H1 (cell line): ENCODE data around the gene MYOM3. TPM values are rescaled to one million over a fixed set of nuclear protein-coding genes. Genes with fewer than 3 reads are reported as not detected.

ENCODE experiments used
- CTCF ChIA-PET: fragments of 300-600 bp; sonication (Branson Sonifier 250); formaldehyde crosslinking; loops from one replicate; lab custom pipeline; 2021; ENCODE audit not compliant: partially characterized antibody; lab: Charles Lee
- POLR2A ChIA-PET: fragments of 300-600 bp; sonication (Branson Sonifier 250); formaldehyde crosslinking; loops from one replicate; lab custom pipeline; 2021; ENCODE audit warnings: inconsistent platforms; ENCODE audit not compliant: partially characterized antibody; lab: Charles Lee
- DNase-seq, 2 experiments: peaks; one replicate each; pipeline versions ENCODE4 v3.0.0 to v3.0.0-alpha.2; 2010 to 2022; ENCODE audit warnings: low spot score in 2 of 2, low read depth in 1 of 2, mixed read lengths in 1 of 2
- FAIRE-seq: peaks from 2 replicates; lab custom pipeline; 2011; peaks lifted over from hg19 to GRCh38; lab: Jason Lieb, UNC
- H2AFZ ChIP-seq: 2 replicates; pipeline ENCODE4 v1.8.1; 2012; ENCODE audit warnings: low read length, inconsistent platforms
- H2AK5ac ChIP-seq: 2 replicates; pipeline ENCODE4 v1.6.1; 2013; ENCODE audit warnings: low read depth, low read length
- H2BK120ac ChIP-seq: replicated peaks from 2 replicates; pipeline ENCODE3; 2013; ENCODE audit warnings: low read depth, low read length, inconsistent platforms
- H2BK12ac ChIP-seq: 2 replicates; pipeline ENCODE4 v1.6.1; 2013; ENCODE audit warnings: low read depth, low read length
- H2BK15ac ChIP-seq: 2 replicates; pipeline ENCODE4 v1.6.1; 2013; ENCODE audit warnings: low read length
- H2BK20ac ChIP-seq: 2 replicates; pipeline ENCODE4 v1.6.1; 2013; ENCODE audit warnings: low read length
- H2BK5ac ChIP-seq: 2 replicates; pipeline ENCODE4 v1.6.1; 2013; ENCODE audit warnings: low read depth, low read length
- H3K14ac ChIP-seq: 2 replicates; pipeline ENCODE4 v1.6.1; 2013; ENCODE audit warnings: inconsistent platforms; ENCODE audit not compliant: insufficient read length
- H3K18ac ChIP-seq: 2 replicates; pipeline ENCODE4 v1.6.1; 2013; ENCODE audit warnings: low read length; ENCODE audit errors: extremely low read depth
- H3K23ac ChIP-seq: 2 replicates; pipeline ENCODE4 v1.6.1; 2013; ENCODE audit warnings: inconsistent platforms; ENCODE audit not compliant: insufficient read length
- H3K23me2 ChIP-seq: 2 replicates; pipeline ENCODE4 v1.6.1; 2013; ENCODE audit warnings: low read depth, low read length
- H3K27ac ChIP-seq: 2 replicates; pipeline ENCODE4 v1.6.1; 2011; ENCODE audit warnings: low read depth, low read length, inconsistent platforms
- H3K27me3 ChIP-seq, 4 experiments: replicated peaks in 1 of 4; 1 replicate in 1 of 4; 2 replicates in 3 of 4; pipeline versions ENCODE4 v1.6.1 to v1.8.1; 2011 to 2013; ENCODE audit warnings: low read length in 3 of 4, mild to moderate bottlenecking in 3 of 4, inconsistent platforms in 2 of 4, mixed read lengths in 2 of 4, moderate library complexity in 1 of 4; ENCODE audit not compliant: control insufficient read depth in 3 of 4, insufficient read depth in 3 of 4; ENCODE audit errors: extremely low read depth in 1 of 4
- H3K36me3 ChIP-seq, 4 experiments: 2 replicates each; pipeline versions ENCODE4 v1.6.1 to v1.8.1; 2011 to 2013; ENCODE audit warnings: mild to moderate bottlenecking in 4 of 4, low read length in 3 of 4, moderate library complexity in 2 of 4, control low read depth in 1 of 4, inconsistent platforms in 1 of 4; ENCODE audit not compliant: insufficient read depth in 4 of 4, control insufficient read depth in 2 of 4
- H3K4ac ChIP-seq: replicated peaks from 2 replicates; pipeline ENCODE3; 2013; ENCODE audit warnings: low read length, low read depth, mixed read lengths, inconsistent platforms; ENCODE audit not compliant: insufficient read length
- H3K4me1 ChIP-seq, 4 experiments: replicated peaks in 1 of 4; 1 replicate in 1 of 4; 2 replicates in 3 of 4; pipeline versions ENCODE4 v1.6.1 to v1.8.1; 2011 to 2013; ENCODE audit warnings: low read length in 3 of 4, inconsistent platforms in 2 of 4, mixed read lengths in 1 of 4; ENCODE audit not compliant: insufficient read depth in 4 of 4, control insufficient read depth in 3 of 4
- H3K4me2 ChIP-seq, 2 experiments: 2 replicates each; pipeline versions ENCODE4 v1.6.1 to v1.8.1; 2011 to 2013; ENCODE audit warnings: low read depth in 2 of 2, low read length in 2 of 2, control low read depth in 1 of 2, inconsistent platforms in 1 of 2, mild to moderate bottlenecking in 1 of 2; ENCODE audit not compliant: insufficient read depth in 1 of 2
- H3K4me3 ChIP-seq, 4 experiments: fragments of 200-600, 300-600 bp in 1 of 4; sonication (generic), shearing (Covaris generic), sonication (Bioruptor Twin) in 1 of 4; 2 replicates each; pipeline versions ENCODE4 v1.5.1 to v1.8.1; 2011 to 2016; ENCODE audit warnings: low read length in 4 of 4, low read depth in 3 of 4, control low read depth in 2 of 4, inconsistent platforms in 2 of 4, mild to moderate bottlenecking in 2 of 4, mixed read lengths in 1 of 4, moderate library complexity in 1 of 4; ENCODE audit not compliant: insufficient read depth in 2 of 4; ENCODE audit errors: extremely low read depth in 1 of 4
- H3K56ac ChIP-seq: replicated peaks from 2 replicates; pipeline ENCODE3; 2013; ENCODE audit warnings: low read depth, mild to moderate bottlenecking, mixed read lengths, low read length, inconsistent platforms; ENCODE audit not compliant: insufficient read length
- H3K79me1 ChIP-seq: 2 replicates; pipeline ENCODE4 v1.6.1; 2013; ENCODE audit warnings: low read depth, low read length, control low read depth
- H3K79me2 ChIP-seq, 2 experiments: 2 replicates each; pipeline versions ENCODE4 v1.6.1 to v1.8.1; 2012 to 2013; ENCODE audit warnings: low read length in 2 of 2, mild to moderate bottlenecking in 2 of 2, inconsistent platforms in 1 of 2; ENCODE audit not compliant: insufficient read depth in 2 of 2, control insufficient read depth in 1 of 2
- H3K9ac ChIP-seq, 4 experiments: replicated peaks in 1 of 4; 1 replicate in 1 of 4; 2 replicates in 3 of 4; pipeline versions ENCODE4 v1.6.1 to v1.8.1; 2011 to 2013; ENCODE audit warnings: low read depth in 3 of 4, low read length in 3 of 4, control low read depth in 2 of 4, mild to moderate bottlenecking in 2 of 4, moderate library complexity in 2 of 4, inconsistent platforms in 1 of 4; ENCODE audit errors: extremely low read depth in 1 of 4
- H3K9me3 ChIP-seq, 2 experiments: 2 replicates each; pipeline versions ENCODE4 v1.6.1 to v1.8.1; 2012 to 2013; ENCODE audit warnings: mild to moderate bottlenecking in 2 of 2, moderate library complexity in 2 of 2, control low read depth in 1 of 2, inconsistent platforms in 1 of 2, low read depth in 1 of 2, low read length in 1 of 2, mixed read lengths in 1 of 2; ENCODE audit not compliant: insufficient read depth in 2 of 2
- H4K20me1 ChIP-seq, 2 experiments: replicated peaks in 1 of 2; 2 replicates each; pipeline versions ENCODE3 to v1.8.1; 2011 to 2013; ENCODE audit warnings: inconsistent platforms in 2 of 2, low read length in 2 of 2, mild to moderate bottlenecking in 1 of 2; ENCODE audit not compliant: insufficient read depth in 2 of 2, control insufficient read depth in 1 of 2
- H4K5ac ChIP-seq: 2 replicates; pipeline ENCODE4 v1.6.1; 2013; ENCODE audit warnings: low read length, low read depth, mixed read lengths, inconsistent platforms; ENCODE audit not compliant: insufficient read length
- H4K8ac ChIP-seq: 2 replicates; pipeline ENCODE4 v1.8.0; 2013; ENCODE audit warnings: mild to moderate bottlenecking, moderate library complexity, low read length, inconsistent platforms; ENCODE audit not compliant: insufficient read depth; ENCODE audit errors: extremely low read depth
- H4K91ac ChIP-seq: replicated peaks from 2 replicates; pipeline ENCODE3; 2013; ENCODE audit warnings: low read length, mixed read lengths, inconsistent platforms; ENCODE audit not compliant: insufficient read length
- ASH2L ChIP-seq: fragments of 200-600, 300-600 bp; sonication (generic); IDR thresholded peaks from one replicate; pipeline ENCODE4 v1.7.1; 2017; ENCODE audit warnings: low read length
- BACH1 ChIP-seq: IDR thresholded peaks from 2 replicates; pipeline ENCODE4 v1.6.1; 2012; ENCODE audit warnings: low read length, improper control_type of control experiment
- BCL11A ChIP-seq, 2 experiments: IDR thresholded peaks; one replicate each; pipeline ENCODE4 v1.6.1; 2011; ENCODE audit warnings: low read depth in 2 of 2, low read length in 2 of 2, mild to moderate bottlenecking in 2 of 2
- FOSL1 ChIP-seq: IDR thresholded peaks from 2 replicates; pipeline ENCODE4 v1.6.1; 2011; ENCODE audit warnings: mild to moderate bottlenecking, low read depth, low read length, moderate library complexity; ENCODE audit not compliant: insufficient read depth
- HDAC2 ChIP-seq, 2 experiments: fragments of 300-600 bp in 1 of 2; sonication (generic) in 1 of 2; IDR thresholded peaks; 2 replicates each; pipeline ENCODE4 v1.6.1; 2011 to 2012; ENCODE audit warnings: low read depth in 2 of 2, low read length in 2 of 2, mild to moderate bottlenecking in 2 of 2, moderate library complexity in 2 of 2, borderline replicate concordance in 1 of 2, inconsistent platforms in 1 of 2
- JUN ChIP-seq: IDR thresholded peaks from 2 replicates; pipeline ENCODE4 v1.6.1; 2011; ENCODE audit warnings: low read depth, mild to moderate bottlenecking, improper control_type of control experiment, low read length
- KDM5A ChIP-seq: fragments of 200-600 bp; IDR thresholded peaks from 2 replicates; pipeline ENCODE4 v1.7.1; 2012; ENCODE audit warnings: mild to moderate bottlenecking, low read length, inconsistent platforms, mixed read lengths
- NRF1 ChIP-seq: IDR thresholded peaks from 2 replicates; pipeline ENCODE4 v1.6.1; 2011; ENCODE audit warnings: mild to moderate bottlenecking, low read depth, low read length, improper control_type of control experiment
- POLR2A ChIP-seq, 2 experiments: IDR thresholded peaks; 1 replicate in 1 of 2; 2 replicates in 1 of 2; pipeline ENCODE4 v1.6.1; 2011; ENCODE audit warnings: low read depth in 2 of 2, low read length in 2 of 2, mild to moderate bottlenecking in 2 of 2; ENCODE audit errors: control extremely low read depth in 1 of 2
- SAP30 ChIP-seq: fragments of 300-600 bp; sonication (generic); IDR thresholded peaks from 2 replicates; pipeline ENCODE4 v1.7.1; 2012; ENCODE audit warnings: low read length, moderate library complexity, mild to moderate bottlenecking, inconsistent platforms; ENCODE audit not compliant: insufficient read depth, insufficient replicate concordance
- WGBS, 2 experiments: shearing (Covaris generic) in 1 of 2; methylation state at CpG; one replicate each; pipeline versions ENCODE4 v1.1.6 to v1.1.7; 2013 to 2015; ENCODE audit warnings: low lambda C conversion rate in 2 of 2, mixed read lengths in 2 of 2, inconsistent platforms in 1 of 2, low coverage in 1 of 2, missing lambda C conversion rate in 1 of 2; ENCODE audit not compliant: insufficient replicate concordance in 2 of 2, insufficient coverage in 1 of 2, insufficient read length in 1 of 2; ENCODE audit errors: extremely low coverage in 1 of 2, missing lambda C conversion rate in 1 of 2; 5-methylcytosine and 5-hydroxymethylcytosine counted together
- polyA plus RNA-seq, 7 experiments: library from polyadenylated mRNA; depleted of rRNA in 3 of 7; stranded (reverse) in 5 of 7; unstranded in 2 of 7; fragments of >200 nt in 5 of 7; fragments of 200-250 nt in 2 of 7; gene quantifications; 1 replicate in 5 of 7; 2 replicates in 1 of 7; 4 replicates in 1 of 7; pipeline versions ENCODE4 v1.2.1 to v1.2.3, GENCODE V29; 2011 to 2013; ENCODE audit warnings: missing spikeins in 2 of 7, mixed read lengths in 2 of 7
- total RNA-seq: library from RNA; stranded (reverse); fragmentation: NEBNext Ultra II Directional; extraction: Animal tissue kit (Norgen Biotek cat#: 25700); gene quantifications from 2 replicates; pipeline ENCODE4 v1.2.1, GENCODE V29; 2021

MYOM3 gene
- total and polyA plus RNA-seq, 2 of the 8 experiments (the other 6 are each of a cell fraction or from before 2014, with no cell fraction given) = 0.08 to 0.09 TPM

- H2BK15ac ChIP-seq = no peak overlapping the region
- no peak overlapping the region for H3K4ac ChIP-seq
- WGBS, 2 experiments = 82% methylated on average over 14 of the region's 14 CpGs; no CpG with 5 or more reads in 1 of the 2 experiments
- H4K8ac ChIP-seq = no peak overlapping the region
- no peak overlapping the region for H3K56ac ChIP-seq
- H4K91ac ChIP-seq = no peak overlapping the region
- H3K36me3 ChIP-seq = no peaks in the 10 kb centered on the region
- POLR2A ChIA-PET = no interaction called here
- H3K23me2 ChIP-seq = no peaks in the 10 kb centered on the region
- no peak overlapping the region for H3K14ac ChIP-seq
- H3K27me3 ChIP-seq = no peaks in the 10 kb centered on the region
- TF ChIP-seq KDM5A (no peak), FOSL1 (no peak), ASH2L (no peak), POLR2A (IDR thresholded peaks at IDR 0.05; ENCODE audit: control extremely low read depth in 1 of 2, low read depth in 2 of 2, low read length in 2 of 2) (no peak), BCL11A (IDR thresholded peaks at IDR 0.05; ENCODE audit: low read depth in 2 of 2, low read length in 2 of 2) (no peak), SAP30 (no peak), HDAC2 (IDR thresholded peaks at IDR 0.05; ENCODE audit: borderline replicate concordance in 1 of 2, low read depth in 2 of 2, low read length in 2 of 2) (no peak), NRF1 (no peak), BACH1 (no peak), JUN (no peak)
- TF ChIP-seq, all 59 proteins: peak for 0
- no peak overlapping the region for H3K18ac ChIP-seq
- H3K4me1 ChIP-seq = no peaks in the 10 kb centered on the region
- H2AK5ac ChIP-seq = no peak overlapping the region
- H2BK12ac ChIP-seq = no peak overlapping the region
- DNase-seq (no peak), FAIRE-seq (no peak)
- no peak overlapping the region for H3K23ac ChIP-seq
- H4K5ac ChIP-seq = no peak overlapping the region
- H3K4me2 ChIP-seq = no peak overlapping the region
- no peak overlapping the region for H3K4me3 ChIP-seq
- no peaks in the 10 kb centered on the region for H3K79me2 ChIP-seq
- H4K20me1 ChIP-seq = no peaks in the 10 kb centered on the region
- 0 out of 4 replicates have a peak, but pooled peaks cover 0 to 7% of the 10 kb centered on the region in 2 experiments for H3K9me3 ChIP-seq
- H2AFZ ChIP-seq = 0 out of 2 replicates have a peak overlapping the region, but pooled peaks have one; percentile 10
- H2BK120ac ChIP-seq = no peak overlapping the region
- no peak overlapping the region for H2BK5ac ChIP-seq
- CTCF ChIA-PET = interaction anchor here (1.6 kb wide), 1 partner anchor 12 kb away, joined by 4 read pairs; no protein-coding TSS in a partner anchor
- H3K79me1 ChIP-seq = no peaks in the 10 kb centered on the region
- no peak overlapping the region for H3K9ac ChIP-seq
- H3K27ac ChIP-seq = no peak overlapping the region
- H2BK20ac ChIP-seq = no peak overlapping the region
Observed at GRCh38 chr1:24058671-24059455, 53.1 kb downstream of the MYOM3 start.
